Liver (tissue), 9 donors: Measurements from ENCODE around the gene TMEM187. TPM values are rescaled to one million over a fixed set of nuclear protein-coding genes. Genes with fewer than 3 reads are reported as not detected.

Experiments
- DNase-seq: peaks from one replicate; pipeline ENCODE4 v3.0.0-alpha.2; 2017; ENCODE audit warnings: low spot score
- H3K27ac ChIP-seq, 2 donors: one replicate each; pipeline ENCODE4 v1.7.0; 2013; ENCODE audit warnings: inconsistent platforms in 2 of 2, low read length in 2 of 2, control low read depth in 1 of 2, low read depth in 1 of 2, mild to moderate bottlenecking in 1 of 2
- H3K27me3 ChIP-seq, 4 donors: one replicate each; pipeline versions ENCODE4 v1.6.1 to v1.7.0; 2013; ENCODE audit warnings: low read length in 3 of 4, inconsistent platforms in 1 of 4, mild to moderate bottlenecking in 1 of 4, moderate library complexity in 1 of 4; ENCODE audit not compliant: control insufficient read depth in 4 of 4, insufficient read depth in 4 of 4
- H3K36me3 ChIP-seq, 4 donors: one replicate each; pipeline versions ENCODE4 v1.6.1 to v1.7.0; 2013; ENCODE audit warnings: low read length in 3 of 4, mild to moderate bottlenecking in 3 of 4, low read depth in 1 of 4, moderate library complexity in 1 of 4; ENCODE audit not compliant: control insufficient read depth in 4 of 4, insufficient read depth in 3 of 4
- H3K4me1 ChIP-seq, 4 donors: one replicate each; pipeline versions ENCODE4 v1.6.1 to v1.7.0; 2013; ENCODE audit warnings: low read length in 3 of 4, mild to moderate bottlenecking in 3 of 4, moderate library complexity in 1 of 4; ENCODE audit not compliant: control insufficient read depth in 4 of 4, insufficient read depth in 4 of 4
- H3K4me3 ChIP-seq, 3 donors: one replicate each; pipeline versions ENCODE4 v1.6.1 to v1.7.0; 2013; ENCODE audit warnings: low read length in 3 of 3, control low read depth in 1 of 3, low read depth in 1 of 3, mild to moderate bottlenecking in 1 of 3
- H3K9ac ChIP-seq, 2 donors: one replicate each; pipeline ENCODE4 v1.7.0; 2013; ENCODE audit warnings: low read length in 2 of 2, mild to moderate bottlenecking in 2 of 2, moderate library complexity in 2 of 2, control low read depth in 1 of 2, low read depth in 1 of 2
- H3K9me3 ChIP-seq, 4 donors: one replicate each; pipeline versions ENCODE4 v1.6.1 to v1.7.0; 2013; ENCODE audit warnings: low read length in 3 of 4; ENCODE audit not compliant: control insufficient read depth in 4 of 4
- CTCF ChIP-seq: fragments of 150-350 bp; IDR thresholded peaks from 2 replicates; pipeline ENCODE4 v1.5.1; 2017; ENCODE audit warnings: improper control_type of control experiment, low read depth, low read length; ENCODE audit not compliant: missing input control
- EGR1 ChIP-seq, 2 donors: IDR thresholded peaks; 2 replicates each; pipeline ENCODE4 v1.6.1; 2016 to 2018; ENCODE audit warnings: antibody characterized with exemption in 2 of 2, low read depth in 2 of 2
- FOXA1 ChIP-seq: IDR thresholded peaks from 2 replicates; pipeline ENCODE4 v1.6.1; 2016; ENCODE audit warnings: antibody characterized with exemption
- FOXA2 ChIP-seq: IDR thresholded peaks from 2 replicates; pipeline ENCODE4 v1.6.1; 2016; ENCODE audit warnings: antibody characterized with exemption
- GABPA ChIP-seq, 2 donors: IDR thresholded peaks in 1 of 2; conservative IDR thresholded peaks in 1 of 2; 2 replicates each; pipeline ENCODE4 v1.6.1; 2016; ENCODE audit warnings: antibody characterized with exemption in 2 of 2, mild to moderate bottlenecking in 1 of 2, moderate library complexity in 1 of 2
- HNF4A ChIP-seq, 2 donors: conservative IDR thresholded peaks; 2 replicates each; pipeline ENCODE4 v1.6.1; 2016; ENCODE audit warnings: antibody characterized with exemption in 2 of 2, mild to moderate bottlenecking in 2 of 2
- HNF4G ChIP-seq: IDR thresholded peaks from 2 replicates; pipeline ENCODE4 v1.6.1; 2016; ENCODE audit warnings: antibody characterized with exemption
- JUND ChIP-seq, 2 donors: IDR thresholded peaks; 2 replicates each; pipeline ENCODE4 v1.6.1; 2016; ENCODE audit warnings: antibody characterized with exemption in 2 of 2
- MAX ChIP-seq: IDR thresholded peaks from 2 replicates; pipeline ENCODE4 v1.6.1; 2016; ENCODE audit warnings: antibody characterized with exemption
- NR2F2 ChIP-seq: IDR thresholded peaks from 2 replicates; pipeline ENCODE4 v1.6.1; 2016; ENCODE audit warnings: antibody characterized with exemption
- RAD21 ChIP-seq, 2 donors: IDR thresholded peaks; 2 replicates each; pipeline ENCODE4 v1.6.1; 2016; ENCODE audit warnings: antibody characterized with exemption in 2 of 2, mild to moderate bottlenecking in 2 of 2
- REST ChIP-seq: IDR thresholded peaks from 2 replicates; pipeline ENCODE4 v1.6.1; 2016; ENCODE audit warnings: antibody characterized with exemption, mild to moderate bottlenecking
- RXRA ChIP-seq, 2 donors: IDR thresholded peaks; 2 replicates each; pipeline ENCODE4 v1.6.1; 2017 to 2018; ENCODE audit warnings: antibody characterized with exemption in 2 of 2, mild to moderate bottlenecking in 1 of 2
- SP1 ChIP-seq: IDR thresholded peaks from 2 replicates; pipeline ENCODE4 v1.6.1; 2018; ENCODE audit warnings: antibody characterized with exemption, mild to moderate bottlenecking
- TAF1 ChIP-seq: conservative IDR thresholded peaks from 2 replicates; pipeline ENCODE4 v1.6.1; 2016; ENCODE audit warnings: antibody characterized with exemption, mild to moderate bottlenecking
- YY1 ChIP-seq: IDR thresholded peaks from 2 replicates; pipeline ENCODE4 v1.6.1; 2016; ENCODE audit warnings: antibody characterized with exemption, mild to moderate bottlenecking
- WGBS: extraction: QIAGEN DNeasy Blood & Tissue Kit; methylation state at CpG from one replicate; pipeline ENCODE4 v1.1.7; 2013; 5-methylcytosine and 5-hydroxymethylcytosine counted together
- polyA plus RNA-seq, 2 donors: library from polyadenylated mRNA; stranded (reverse) in 1 of 2; unstranded in 1 of 2; fragments of 200-250 nt in 1 of 2; fragments of >200 nt in 1 of 2; fragmentation: Nextera tagmentation in 1 of 2; extraction: Ambion mirVana in 1 of 2; gene quantifications; one replicate each; pipeline versions ENCODE4 v1.2.1 to v1.2.3, GENCODE V29; 2013 to 2015
- total RNA-seq, 2 donors: library from RNA; depleted of rRNA; stranded (reverse); fragments of >200 nt; gene quantifications; one replicate each; pipeline ENCODE4 v1.2.3, GENCODE V29; 2014
- TF ChIP-seq, protein P1 (sequence below): IDR thresholded peaks from 2 replicates; pipeline ENCODE4 v1.6.1; 2016; ENCODE audit warnings: antibody characterized with exemption
- TF ChIP-seq, protein P2 (sequence below): IDR thresholded peaks from 2 replicates; pipeline ENCODE4 v1.6.1; 2016; ENCODE audit warnings: antibody characterized with exemption
- donor health status: healthy.
- donor health status: healthy.
- donor health status: healthy.
- donor health status: healthy.
- donor health status: healthy.

Gene TMEM187
- total and polyA plus RNA-seq, 4 donors, result 2.9 to 5.8 (median 4.1) TPM

- no peak for TF ChIP-seq JUND (IDR thresholded peaks at IDR 0.05)
- no peak for TF ChIP-seq EGR1 (IDR thresholded peaks at IDR 0.05; ENCODE audit: low read depth in 2 of 2)
- no peak for TF ChIP-seq TAF1
- no peak for TF ChIP-seq MAX
- TF ChIP-seq FOXA2, result no peak
- no peak for TF ChIP-seq SP1
- TF ChIP-seq CTCF, result no peak
- no peak for TF ChIP-seq YY1
- TF ChIP-seq HNF4G, result no peak
- no peak for TF ChIP-seq RAD21 (IDR thresholded peaks at IDR 0.05)
- no peak for TF ChIP-seq NR2F2
- TF ChIP-seq RXRA (IDR thresholded peaks at IDR 0.05), result no peak
- TF ChIP-seq REST, result no peak
- TF ChIP-seq, protein P1, sequence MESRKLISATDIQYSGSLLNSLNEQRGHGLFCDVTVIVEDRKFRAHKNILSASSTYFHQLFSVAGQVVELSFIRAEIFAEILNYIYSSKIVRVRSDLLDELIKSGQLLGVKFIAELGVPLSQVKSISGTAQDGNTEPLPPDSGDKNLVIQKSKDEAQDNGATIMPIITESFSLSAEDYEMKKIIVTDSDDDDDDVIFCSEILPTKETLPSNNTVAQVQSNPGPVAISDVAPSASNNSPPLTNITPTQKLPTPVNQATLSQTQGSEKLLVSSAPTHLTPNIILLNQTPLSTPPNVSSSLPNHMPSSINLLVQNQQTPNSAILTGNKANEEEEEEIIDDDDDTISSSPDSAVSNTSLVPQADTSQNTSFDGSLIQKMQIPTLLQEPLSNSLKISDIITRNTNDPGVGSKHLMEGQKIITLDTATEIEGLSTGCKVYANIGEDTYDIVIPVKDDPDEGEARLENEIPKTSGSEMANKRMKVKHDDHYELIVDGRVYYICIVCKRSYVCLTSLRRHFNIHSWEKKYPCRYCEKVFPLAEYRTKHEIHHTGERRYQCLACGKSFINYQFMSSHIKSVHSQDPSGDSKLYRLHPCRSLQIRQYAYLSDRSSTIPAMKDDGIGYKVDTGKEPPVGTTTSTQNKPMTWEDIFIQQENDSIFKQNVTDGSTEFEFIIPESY, result no peak
- TF ChIP-seq, protein P2, sequence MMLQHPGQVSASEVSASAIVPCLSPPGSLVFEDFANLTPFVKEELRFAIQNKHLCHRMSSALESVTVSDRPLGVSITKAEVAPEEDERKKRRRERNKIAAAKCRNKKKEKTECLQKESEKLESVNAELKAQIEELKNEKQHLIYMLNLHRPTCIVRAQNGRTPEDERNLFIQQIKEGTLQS, result no peak
- no peak for TF ChIP-seq FOXA1
- TF ChIP-seq GABPA (IDR thresholded peaks at IDR 0.05 in 1 of 2, conservative IDR thresholded peaks at IDR 0.05 in 1 of 2), result no peak
- TF ChIP-seq HNF4A (conservative IDR thresholded peaks at IDR 0.05), result no peak
- H3K9ac ChIP-seq, result no peak overlapping the region
- no peak overlapping the region for H3K4me3 ChIP-seq
- H3K27ac ChIP-seq, result no peak overlapping the region
- H3K4me1 ChIP-seq, result peaks cover 0 to 4% (median 0%) of the 10 kb centered on the region in 4 donors
- H3K27me3 ChIP-seq, result no peaks in the 10 kb centered on the region
- WGBS, result 66% methylated on average over 6 of the region's 6 CpGs
- peaks cover 0 to 6% (median 2%) of the 10 kb centered on the region in 4 donors for H3K36me3 ChIP-seq
- DNase-seq, result no peak
- H3K9me3 ChIP-seq, result no peaks in the 10 kb centered on the region
Measured at GRCh38 chrX:153944800-153945150, 27.8 kb upstream of the TMEM187 start.
